CD14-positive monocyte (primary cell): ENCODE measurements around the gene ZNF33A. TPM values are rescaled to one million over a fixed set of nuclear protein-coding genes. Genes with fewer than 3 reads are reported as not detected.
"Not testable (repeated sequence)": the region's sequence is repeated elsewhere in the genome, so short reads cannot be mapped to it uniquely, and the experiment has no call there.

ENCODE experiments used
- DNase-seq, 3 donors: peaks; one replicate each; pipeline ENCODE4 v3.0.0-alpha.2; 2011 to 2022
- H2AFZ ChIP-seq: 2 replicates; pipeline ENCODE4 v1.6.0; 2012; ENCODE audit warnings: mild to moderate bottlenecking, low read depth, low read length, inconsistent platforms; ENCODE audit not compliant: insufficient read depth, poor library complexity, severe bottlenecking
- H3K27ac ChIP-seq, 2 donors: 1 replicate in 1 of 2; 2 replicates in 1 of 2; pipeline ENCODE4 v1.5.1; 2012 to 2013; ENCODE audit warnings: low read length in 2 of 2, control low read depth in 1 of 2, inconsistent platforms in 1 of 2, low read depth in 1 of 2, mild to moderate bottlenecking in 1 of 2
- H3K27me3 ChIP-seq, 2 donors: one replicate each; pipeline versions ENCODE4 v1.6.0 to v1.6.1; 2011 to 2013; ENCODE audit warnings: low read length in 2 of 2; ENCODE audit not compliant: control insufficient read depth in 2 of 2, insufficient read depth in 2 of 2
- H3K36me3 ChIP-seq, 2 donors: replicated peaks in 1 of 2; 1 replicate in 1 of 2; 2 replicates in 1 of 2; pipeline versions ENCODE4 v1.5.1 to v1.6.1; 2012 to 2013; ENCODE audit warnings: low read length in 2 of 2, control low read depth in 1 of 2, inconsistent platforms in 1 of 2, mild to moderate bottlenecking in 1 of 2; ENCODE audit not compliant: insufficient read depth in 2 of 2, control insufficient read depth in 1 of 2
- H3K4me1 ChIP-seq, 2 donors: 1 replicate in 1 of 2; 2 replicates in 1 of 2; pipeline versions ENCODE4 v1.5.1 to v1.6.1; 2012 to 2013; ENCODE audit warnings: low read length in 2 of 2, control low read depth in 1 of 2, inconsistent platforms in 1 of 2, mild to moderate bottlenecking in 1 of 2, moderate library complexity in 1 of 2; ENCODE audit not compliant: insufficient read depth in 2 of 2, control insufficient read depth in 1 of 2
- H3K4me2 ChIP-seq: replicated peaks from 2 replicates; pipeline ENCODE3; 2012; ENCODE audit warnings: low read length, moderate library complexity, mild to moderate bottlenecking; ENCODE audit not compliant: poor library complexity, severe bottlenecking; ENCODE audit errors: extremely low read depth
- H3K4me3 ChIP-seq, 3 experiments: fragments of 200-600 bp in 1 of 3; sonication (generic) in 1 of 3; replicated peaks in 1 of 3; 1 replicate in 2 of 3; 2 replicates in 1 of 3; pipeline ENCODE4 v1.5.1; 2011 to 2013; ENCODE audit warnings: low read length in 3 of 3, mild to moderate bottlenecking in 3 of 3, control low read depth in 2 of 3, low read depth in 2 of 3, inconsistent platforms in 1 of 3, moderate library complexity in 1 of 3
- H3K79me2 ChIP-seq: 2 replicates; pipeline ENCODE4 v1.6.0; 2012; ENCODE audit warnings: mild to moderate bottlenecking, control low read depth, inconsistent platforms, low read length, moderate library complexity; ENCODE audit not compliant: insufficient read depth
- H3K9ac ChIP-seq: 2 replicates; pipeline ENCODE4 v1.6.0; 2017; ENCODE audit warnings: low read length, mild to moderate bottlenecking; ENCODE audit not compliant: insufficient read depth, poor library complexity, severe bottlenecking
- H3K9me3 ChIP-seq, 2 donors: replicated peaks in 1 of 2; 1 replicate in 1 of 2; 2 replicates in 1 of 2; pipeline versions ENCODE4 v1.5.1 to v1.6.1; 2012 to 2013; ENCODE audit warnings: low read length in 2 of 2, control low read depth in 1 of 2; ENCODE audit not compliant: control insufficient read depth in 1 of 2, insufficient read depth in 1 of 2
- H4K20me1 ChIP-seq: 2 replicates; pipeline ENCODE4 v1.6.0; 2012; ENCODE audit warnings: mild to moderate bottlenecking, low read length, control low read depth, moderate library complexity; ENCODE audit not compliant: insufficient read depth
- H3K27ac Mint-ChIP-seq, 7 donors: one replicate each; pipeline ENCODE4 v1.8.0; 2020; ENCODE audit warnings: mild to moderate bottlenecking in 7 of 7, mixed read lengths in 7 of 7, moderate library complexity in 6 of 7, inconsistent platforms in 2 of 7
- H3K27me3 Mint-ChIP-seq, 3 donors: one replicate each; pipeline ENCODE4 v1.8.0; 2021 to 2022; ENCODE audit warnings: low read depth in 3 of 3, mild to moderate bottlenecking in 3 of 3, mixed read lengths in 3 of 3, moderate library complexity in 3 of 3, inconsistent platforms in 1 of 3
- H3K36me3 Mint-ChIP-seq, 2 donors: one replicate each; pipeline ENCODE4 v1.8.0; 2020; ENCODE audit warnings: mixed read lengths in 2 of 2, inconsistent platforms in 1 of 2, mild to moderate bottlenecking in 1 of 2
- H3K4me1 Mint-ChIP-seq: one replicate; pipeline ENCODE4 v1.8.0; 2020; ENCODE audit warnings: mild to moderate bottlenecking, mixed read lengths
- H3K4me3 Mint-ChIP-seq, 2 donors: one replicate each; pipeline ENCODE4 v1.8.0; 2020; ENCODE audit warnings: mild to moderate bottlenecking in 2 of 2, mixed read lengths in 2 of 2, moderate library complexity in 1 of 2
- H3K9me3 Mint-ChIP-seq, 7 donors: one replicate each; pipeline ENCODE4 v1.8.0; 2020 to 2022; ENCODE audit warnings: mixed read lengths in 7 of 7, mild to moderate bottlenecking in 6 of 7, moderate library complexity in 6 of 7, inconsistent platforms in 2 of 7
- CTCF ChIP-seq: fragments of 200-600 bp; IDR thresholded peaks from one replicate; pipeline ENCODE4 v1.8.0; 2022; ENCODE audit warnings: antibody characterized with exemption, mild to moderate bottlenecking
- WGBS: methylation state at CpG from one replicate; pipeline ENCODE4 v1.1.5; 2013; ENCODE audit warnings: missing lambda C conversion rate; ENCODE audit not compliant: insufficient coverage; 5-methylcytosine and 5-hydroxymethylcytosine counted together
- intact Hi-C, 2 donors: fragments of 100-400 bp; cut with micrococcal nuclease; formaldehyde crosslinking; loops; one replicate each; pipeline versions ENCODE4 v1.15.0 to v1.15.1; 2023
- polyA plus RNA-seq, 3 donors: library from polyadenylated mRNA; depleted of rRNA in 1 of 3; unstranded in 2 of 3; stranded (reverse) in 1 of 3; fragments of 300-500 nt in 2 of 3; fragments of >200 nt in 1 of 3; fragmentation: Illumina TruSeq in 2 of 3; gene quantifications; 1 replicate in 2 of 3; 2 replicates in 1 of 3; pipeline ENCODE4 v1.2.3, GENCODE V29; 2012 to 2021

The ZNF33A gene
- polyA plus RNA-seq, 3 donors, result 10.0 to 24.8 (median 10.3) TPM

- 90% methylated on average over 2 of the region's 3 CpGs for WGBS
- Histone ChIP-seq H3K79me2 (no peaks in the 10 kb centered on the region), H2AFZ (no peak overlapping the region), H3K27me3 (no peaks in the 10 kb centered on the region), H3K9me3 (peaks cover 0 to 5% of the 10 kb centered on the region in 2 donors), H3K4me1 (no peaks in the 10 kb centered on the region), H4K20me1 (no peaks in the 10 kb centered on the region), H3K27ac (no peak overlapping the region), H3K4me3 (no peak overlapping the region), H3K4me2 (no peak overlapping the region), H3K9ac (no peak overlapping the region), H3K36me3 (no peaks in the 10 kb centered on the region)
- Mint-ChIP-seq H3K36me3 (no peaks in the 10 kb centered on the region), H3K4me3 (no peak overlapping the region), H3K27me3 (peaks cover 0 to 6% (median 1%) of the 10 kb centered on the region in 3 donors), H3K4me1 (no peaks in the 10 kb centered on the region), H3K9me3 (peaks cover 0 to 19% (median 13%) of the 10 kb centered on the region in 7 donors), H3K27ac (peak overlapping the region in 1 of 7 donors; percentile 25)
- DNase-seq, result peak in 1 of 3 donors; percentile 6
- intact Hi-C loops, result no loop called here
- no peak for TF ChIP-seq CTCF
Measured at GRCh38 chr10:37992083-37992482, 18.4 kb upstream of the ZNF33A start.

GRCh38 chr10:37998920-37999319 is 11.6 kb upstream of the ZNF33A start:
- H3K4me3 Mint-ChIP-seq, H3K9me3 ChIP-seq, H3K4me1 ChIP-seq, H3K4me1 Mint-ChIP-seq, H3K36me3 Mint-ChIP-seq, H3K27ac ChIP-seq, DNase-seq, H3K4me3 ChIP-seq, H4K20me1 ChIP-seq, H3K27ac Mint-ChIP-seq, intact Hi-C loops, H3K9ac ChIP-seq, H3K27me3 Mint-ChIP-seq, H3K27me3 ChIP-seq, H3K36me3 ChIP-seq, H3K79me2 ChIP-seq, H2AFZ ChIP-seq, H3K4me2 ChIP-seq: not testable (repeated sequence)
- peaks cover 0 to 23% (median 20%) of the 10 kb centered on the region in 7 donors for H3K9me3 Mint-ChIP-seq
- no CpG with 5 or more reads among the region's 3 CpGs for WGBS

- WGBS, result no CpG with 5 or more reads among the region's 1 CpG
- DNase-seq, H3K4me1 ChIP-seq, H3K4me3 ChIP-seq, H2AFZ ChIP-seq, H3K4me2 ChIP-seq, H3K4me3 Mint-ChIP-seq, H3K9me3 ChIP-seq, H3K27me3 ChIP-seq, H3K36me3 ChIP-seq, H3K9ac ChIP-seq, H3K4me1 Mint-ChIP-seq, intact Hi-C loops, H3K27ac ChIP-seq, H3K36me3 Mint-ChIP-seq, H3K79me2 ChIP-seq, H4K20me1 ChIP-seq, H3K27me3 Mint-ChIP-seq, H3K27ac Mint-ChIP-seq: not testable (repeated sequence)
- peaks cover 0 to 16% (median 12%) of the 10 kb centered on the region in 7 donors for H3K9me3 Mint-ChIP-seq
Measured at GRCh38 chr10:38000474-38000873, 10.0 kb upstream of the ZNF33A start.
